ENCODE results near the gene TYW3.

The TYW3 gene, protein sequence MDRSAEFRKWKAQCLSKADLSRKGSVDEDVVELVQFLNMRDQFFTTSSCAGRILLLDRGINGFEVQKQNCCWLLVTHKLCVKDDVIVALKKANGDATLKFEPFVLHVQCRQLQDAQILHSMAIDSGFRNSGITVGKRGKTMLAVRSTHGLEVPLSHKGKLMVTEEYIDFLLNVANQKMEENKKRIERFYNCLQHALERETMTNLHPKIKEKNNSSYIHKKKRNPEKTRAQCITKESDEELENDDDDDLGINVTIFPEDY

DNA sequence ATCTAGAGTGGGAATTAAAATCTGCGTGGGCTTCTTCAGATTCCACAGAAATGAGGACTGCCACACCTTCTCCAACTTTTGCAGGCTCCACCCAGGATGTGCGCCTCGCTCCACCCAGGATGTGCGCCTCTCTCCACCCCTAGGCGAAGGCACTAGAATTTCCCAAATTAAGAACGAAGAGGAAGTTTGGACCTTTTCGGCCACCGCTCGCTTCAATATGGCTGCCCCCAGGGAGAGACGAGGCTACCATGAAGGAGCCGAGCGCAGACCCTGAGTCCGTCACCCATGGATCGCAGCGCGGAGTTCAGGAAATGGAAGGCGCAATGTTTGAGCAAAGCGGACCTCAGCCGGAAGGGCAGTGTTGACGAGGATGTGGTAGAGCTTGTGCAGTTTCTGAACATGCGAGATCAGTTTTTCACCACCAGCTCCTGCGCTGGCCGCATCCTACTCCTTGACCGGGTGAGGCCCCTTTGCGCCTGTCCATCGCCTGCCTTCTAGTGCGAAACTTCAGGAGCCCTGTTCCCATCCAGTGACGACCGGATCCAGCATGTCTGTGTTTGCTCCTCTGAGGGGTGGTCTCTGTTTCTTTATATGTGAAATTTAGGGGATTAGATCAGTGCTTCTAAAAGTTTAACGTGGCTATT lies at the start of gene TYW3, which contains the start of gene CRYZ:
Gene TYW3 (plus strand): TSS at position 193 of the 644 bp plus-strand sequence. CDS start 93 bp downstream, at position 286.
Gene CRYZ (minus strand): TSS at position 91 of the 644 bp plus-strand sequence. CDS start 8,229 bp downstream, outside the sequence.
- no peaks in the 10 kb centered on the region for H3K27me3 ChIP-seq (ENCODE audit: insufficient read depth, low read length)

GRCh38 chr1:74683656-74684055 lies 49.3 kb upstream of the TYW3 start:
- H3K4me1 ChIP-seq (ENCODE audit: insufficient read depth, low read length) = peaks cover 26% of the 10 kb centered on the region
- H3K36me3 ChIP-seq (ENCODE audit: insufficient read depth, low read length) = no peaks in the 10 kb centered on the region
- no peak overlapping the region for H3K4me3 ChIP-seq (ENCODE audit: low read length)
- H3K9me3 ChIP-seq (ENCODE audit: low read length) = no peaks in the 10 kb centered on the region
- no peaks in the 10 kb centered on the region for H3K27me3 ChIP-seq (ENCODE audit: insufficient read depth, low read length)
- H2AFZ ChIP-seq (ENCODE audit: low read depth, low read length) = no peak overlapping the region

More for the DNA sequence above, at the start of gene TYW3, which contains the start of gene CRYZ:
- Histone ChIP-seq H3K36me3 (ENCODE audit: insufficient read depth, low read length) (peaks cover 11% of the 10 kb centered on the region), H3K4me1 (ENCODE audit: insufficient read depth, low read length) (peaks cover 5% of the 10 kb centered on the region), H3K9me3 (ENCODE audit: low read length) (peaks cover 2% of the 10 kb centered on the region), H3K4me3 (ENCODE audit: low read length) (peak within 1 kb of the TSS; percentile 70), H2AFZ (ENCODE audit: low read depth, low read length) (peak within 1 kb of the TSS; percentile 20)

DNA sequence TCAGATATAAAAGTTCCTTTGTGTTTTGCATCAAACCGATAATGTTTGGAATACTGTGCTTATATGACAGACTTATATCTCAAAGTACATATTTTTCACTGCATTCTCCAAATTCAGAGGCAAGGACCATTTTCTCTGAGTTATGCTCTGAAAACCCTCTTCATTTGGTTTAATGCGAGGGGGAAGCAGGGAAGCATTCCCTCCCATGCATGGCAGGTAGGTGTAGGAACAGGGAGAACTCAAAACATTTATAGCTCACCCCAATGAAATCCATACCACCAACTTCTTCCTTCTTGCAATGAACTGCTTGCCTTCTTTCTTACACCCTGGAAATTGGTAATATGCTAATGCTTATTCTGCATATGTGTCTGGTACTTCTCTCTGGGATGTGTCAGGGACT lies 48.7 kb upstream of the TYW3 start:
- Histone ChIP-seq H3K36me3 (ENCODE audit: insufficient read depth, low read length) (no peaks in the 10 kb centered on the region), H3K4me1 (ENCODE audit: insufficient read depth, low read length) (peaks cover 26% of the 10 kb centered on the region), H3K4me3 (ENCODE audit: low read length) (no peak overlapping the region), H3K9me3 (ENCODE audit: low read length) (no peaks in the 10 kb centered on the region), H3K27me3 (ENCODE audit: insufficient read depth, low read length) (no peaks in the 10 kb centered on the region), H2AFZ (ENCODE audit: low read depth, low read length) (no peak overlapping the region)

- no peak overlapping the region for H3K4me3 ChIP-seq (ENCODE audit: low read length)
- H3K9me3 ChIP-seq (ENCODE audit: low read length) = no peaks in the 10 kb centered on the region
- H3K36me3 ChIP-seq (ENCODE audit: insufficient read depth, low read length) = no peaks in the 10 kb centered on the region
- H3K4me1 ChIP-seq (ENCODE audit: insufficient read depth, low read length) = peaks cover 15% of the 10 kb centered on the region
- H2AFZ ChIP-seq (ENCODE audit: low read depth, low read length) = no peak overlapping the region
- H3K27me3 ChIP-seq (ENCODE audit: insufficient read depth, low read length) = no peaks in the 10 kb centered on the region
Measured at GRCh38 chr1:74686928-74687327, 46.0 kb upstream of the TYW3 start.

- Histone ChIP-seq H3K36me3 (ENCODE audit: insufficient read depth, low read length) (no peaks in the 10 kb centered on the region), H3K27me3 (ENCODE audit: insufficient read depth, low read length) (no peaks in the 10 kb centered on the region), H3K4me1 (ENCODE audit: insufficient read depth, low read length) (peaks cover 15% of the 10 kb centered on the region), H2AFZ (ENCODE audit: low read depth, low read length) (peak overlapping the region; percentile 63), H3K9me3 (ENCODE audit: low read length) (no peaks in the 10 kb centered on the region), H3K4me3 (ENCODE audit: low read length) (no peak overlapping the region)
Measured at GRCh38 chr1:74689621-74690363, 43.2 kb upstream of the TYW3 start.

DNA sequence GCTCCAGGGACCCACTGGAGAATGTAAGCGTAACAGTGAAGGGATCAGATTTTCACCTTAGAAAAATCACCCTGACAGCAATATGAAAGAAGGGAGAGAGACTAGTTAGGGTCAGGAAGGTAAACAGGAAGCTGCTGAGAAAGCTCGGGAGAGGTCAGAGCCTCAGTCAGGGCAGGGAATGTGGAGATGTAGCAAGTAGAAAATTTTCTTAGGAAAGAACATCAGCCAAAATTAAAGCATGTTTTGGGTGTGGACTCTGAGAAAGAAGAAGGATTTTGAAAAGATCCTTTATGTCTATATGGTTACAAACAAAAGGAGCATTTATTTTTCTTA lies 42.6 kb upstream of the TYW3 start:
- Histone ChIP-seq H3K9me3 (ENCODE audit: low read length) (no peaks in the 10 kb centered on the region), H3K27me3 (ENCODE audit: insufficient read depth, low read length) (no peaks in the 10 kb centered on the region), H3K36me3 (ENCODE audit: insufficient read depth, low read length) (no peaks in the 10 kb centered on the region), H3K4me1 (ENCODE audit: insufficient read depth, low read length) (peaks cover 15% of the 10 kb centered on the region), H3K4me3 (ENCODE audit: low read length) (no peak overlapping the region), H2AFZ (ENCODE audit: low read depth, low read length) (peak overlapping the region; percentile 63)

GRCh38 chr1:74690909-74691308 lies 42.0 kb upstream of the TYW3 start:
- no peaks in the 10 kb centered on the region for H3K9me3 ChIP-seq (ENCODE audit: low read length)
- no peaks in the 10 kb centered on the region for H3K27me3 ChIP-seq (ENCODE audit: insufficient read depth, low read length)
- H2AFZ ChIP-seq (ENCODE audit: low read depth, low read length) = no peak overlapping the region
- H3K36me3 ChIP-seq (ENCODE audit: insufficient read depth, low read length) = no peaks in the 10 kb centered on the region
- peaks cover 15% of the 10 kb centered on the region for H3K4me1 ChIP-seq (ENCODE audit: insufficient read depth, low read length)
- H3K4me3 ChIP-seq (ENCODE audit: low read length) = no peak overlapping the region

DNA sequence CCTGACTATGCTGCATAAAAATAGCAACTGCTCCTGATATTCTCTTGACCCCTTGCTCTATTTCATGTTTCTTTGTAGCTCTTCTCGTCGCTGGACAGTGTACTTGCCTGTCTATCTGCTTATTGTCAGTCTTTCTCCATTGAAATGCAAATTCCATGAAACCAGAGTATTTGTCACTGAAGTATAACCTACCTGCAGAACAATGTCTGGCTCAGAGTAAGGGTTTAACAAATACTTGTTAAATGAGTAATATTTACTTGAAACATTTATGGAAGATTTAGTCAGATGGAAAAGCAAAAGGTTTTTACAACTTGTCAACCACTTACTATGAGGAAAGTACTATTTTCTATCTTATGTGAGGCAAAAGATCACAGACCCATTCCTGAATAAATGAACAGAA lies 39.5 kb upstream of the TYW3 start:
- Histone ChIP-seq H3K4me3 (ENCODE audit: low read length) (no peak overlapping the region), H3K27me3 (ENCODE audit: insufficient read depth, low read length) (no peaks in the 10 kb centered on the region), H3K9me3 (ENCODE audit: low read length) (no peaks in the 10 kb centered on the region), H2AFZ (ENCODE audit: low read depth, low read length) (no peak overlapping the region), H3K36me3 (ENCODE audit: insufficient read depth, low read length) (no peaks in the 10 kb centered on the region), H3K4me1 (ENCODE audit: insufficient read depth, low read length) (peaks cover 8% of the 10 kb centered on the region)

- Histone ChIP-seq H3K27me3 (ENCODE audit: insufficient read depth, low read length) (no peaks in the 10 kb centered on the region), H2AFZ (ENCODE audit: low read depth, low read length) (no peak overlapping the region), H3K9me3 (ENCODE audit: low read length) (no peaks in the 10 kb centered on the region), H3K36me3 (ENCODE audit: insufficient read depth, low read length) (no peaks in the 10 kb centered on the region), H3K4me3 (ENCODE audit: low read length) (no peak overlapping the region), H3K4me1 (ENCODE audit: insufficient read depth, low read length) (no peaks in the 10 kb centered on the region)
Measured at GRCh38 chr1:74697832-74698231, 35.1 kb upstream of the TYW3 start.

DNA sequence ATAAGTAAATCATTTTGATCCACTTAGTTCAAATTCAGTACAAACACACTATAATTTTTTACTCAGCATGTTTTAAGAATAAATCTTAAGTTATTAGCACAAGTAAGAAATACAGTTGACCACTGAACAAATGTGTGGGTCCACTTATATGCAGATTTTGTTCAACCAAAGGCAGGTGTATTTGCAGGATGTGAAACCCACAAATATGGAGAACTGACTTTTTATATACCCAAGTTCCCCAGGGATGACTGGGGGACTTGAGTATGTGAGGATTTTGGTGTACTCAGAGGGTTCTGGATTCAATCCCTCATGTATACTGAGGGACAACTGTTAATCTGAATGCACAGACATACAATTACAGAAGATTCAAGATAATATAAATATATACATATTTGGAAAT lies 33.6 kb upstream of the TYW3 start:
- Histone ChIP-seq H3K36me3 (ENCODE audit: insufficient read depth, low read length) (no peaks in the 10 kb centered on the region), H2AFZ (ENCODE audit: low read depth, low read length) (no peak overlapping the region), H3K27me3 (ENCODE audit: insufficient read depth, low read length) (no peaks in the 10 kb centered on the region), H3K9me3 (ENCODE audit: low read length) (no peaks in the 10 kb centered on the region), H3K4me1 (ENCODE audit: insufficient read depth, low read length) (no peaks in the 10 kb centered on the region), H3K4me3 (ENCODE audit: low read length) (no peak overlapping the region)

GRCh38 chr1:74703386-74704182 lies 29.4 kb upstream of the TYW3 start:
- Histone ChIP-seq H3K4me3 (ENCODE audit: low read length) (no peak overlapping the region), H3K36me3 (ENCODE audit: insufficient read depth, low read length) (no peaks in the 10 kb centered on the region), H2AFZ (ENCODE audit: low read depth, low read length) (no peak overlapping the region), H3K27me3 (ENCODE audit: insufficient read depth, low read length) (no peaks in the 10 kb centered on the region), H3K4me1 (ENCODE audit: insufficient read depth, low read length) (no peaks in the 10 kb centered on the region), H3K9me3 (ENCODE audit: low read length) (no peaks in the 10 kb centered on the region)

DNA sequence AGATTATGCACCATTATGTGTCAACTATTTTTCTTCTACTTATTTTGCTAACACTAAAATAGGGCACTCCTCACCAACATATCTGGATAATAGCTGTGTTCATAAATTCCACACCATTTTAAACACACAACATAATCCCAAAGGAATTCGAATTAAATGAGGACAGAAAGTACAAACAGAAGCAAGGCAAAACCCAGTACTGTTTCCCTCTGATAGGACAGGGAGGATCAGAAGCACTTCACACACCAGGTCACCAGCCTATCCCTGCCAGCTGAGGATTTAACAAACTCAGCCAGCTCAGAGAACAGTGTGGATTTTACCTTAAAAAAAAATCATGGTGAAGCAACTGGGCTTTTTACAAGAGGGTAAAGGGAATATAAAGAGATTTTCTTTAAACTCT lies 20.1 kb upstream of the TYW3 start:
- Histone ChIP-seq H3K9me3 (ENCODE audit: low read length) (no peaks in the 10 kb centered on the region), H3K4me3 (ENCODE audit: low read length) (no peak overlapping the region), H3K27me3 (ENCODE audit: insufficient read depth, low read length) (no peaks in the 10 kb centered on the region), H3K36me3 (ENCODE audit: insufficient read depth, low read length) (peaks cover 3% of the 10 kb centered on the region), H3K4me1 (ENCODE audit: insufficient read depth, low read length) (no peaks in the 10 kb centered on the region), H2AFZ (ENCODE audit: low read depth, low read length) (no peak overlapping the region)

GRCh38 chr1:74713849-74714248 lies 19.1 kb upstream of the TYW3 start:
- Histone ChIP-seq H3K9me3 (ENCODE audit: low read length) (no peaks in the 10 kb centered on the region), H3K36me3 (ENCODE audit: insufficient read depth, low read length) (peaks cover 3% of the 10 kb centered on the region), H3K4me1 (ENCODE audit: insufficient read depth, low read length) (no peaks in the 10 kb centered on the region), H3K27me3 (ENCODE audit: insufficient read depth, low read length) (no peaks in the 10 kb centered on the region), H2AFZ (ENCODE audit: low read depth, low read length) (no peak overlapping the region), H3K4me3 (ENCODE audit: low read length) (no peak overlapping the region)
